ENCODE results near the gene RILPL1. TPM values are rescaled to one million over a fixed set of nuclear protein-coding genes. Genes with fewer than 3 reads are reported as not detected.

The RILPL1 gene
- total RNA-seq, 1 donor from 2014 or later = 39.5 TPM

- Mint-ChIP-seq H3K4me3 (ENCODE audit: unreplicated experiment) (no peak overlapping the region), H3K9me3 (ENCODE audit: low read depth) (no peaks in the 10 kb centered on the region), H3K27ac (ENCODE audit: unreplicated experiment) (peak overlapping the region; percentile 86), H3K27me3 (ENCODE audit: low read depth) (no peaks in the 10 kb centered on the region), H3K4me1 (ENCODE audit: low read depth) (peaks cover 22% of the 10 kb centered on the region), H3K36me3 (ENCODE audit: low read depth) (no peaks in the 10 kb centered on the region)
- DNase-seq (ENCODE audit: low spot score) = no peak
- TF ChIP-seq, protein P1, sequence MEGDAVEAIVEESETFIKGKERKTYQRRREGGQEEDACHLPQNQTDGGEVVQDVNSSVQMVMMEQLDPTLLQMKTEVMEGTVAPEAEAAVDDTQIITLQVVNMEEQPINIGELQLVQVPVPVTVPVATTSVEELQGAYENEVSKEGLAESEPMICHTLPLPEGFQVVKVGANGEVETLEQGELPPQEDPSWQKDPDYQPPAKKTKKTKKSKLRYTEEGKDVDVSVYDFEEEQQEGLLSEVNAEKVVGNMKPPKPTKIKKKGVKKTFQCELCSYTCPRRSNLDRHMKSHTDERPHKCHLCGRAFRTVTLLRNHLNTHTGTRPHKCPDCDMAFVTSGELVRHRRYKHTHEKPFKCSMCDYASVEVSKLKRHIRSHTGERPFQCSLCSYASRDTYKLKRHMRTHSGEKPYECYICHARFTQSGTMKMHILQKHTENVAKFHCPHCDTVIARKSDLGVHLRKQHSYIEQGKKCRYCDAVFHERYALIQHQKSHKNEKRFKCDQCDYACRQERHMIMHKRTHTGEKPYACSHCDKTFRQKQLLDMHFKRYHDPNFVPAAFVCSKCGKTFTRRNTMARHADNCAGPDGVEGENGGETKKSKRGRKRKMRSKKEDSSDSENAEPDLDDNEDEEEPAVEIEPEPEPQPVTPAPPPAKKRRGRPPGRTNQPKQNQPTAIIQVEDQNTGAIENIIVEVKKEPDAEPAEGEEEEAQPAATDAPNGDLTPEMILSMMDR (IDR thresholded peaks at IDR 0.05) = no peak
These were observed 87.2 kb downstream of the RILPL1 start for GRCh38 chr12:123446333-123446713.

DNA sequence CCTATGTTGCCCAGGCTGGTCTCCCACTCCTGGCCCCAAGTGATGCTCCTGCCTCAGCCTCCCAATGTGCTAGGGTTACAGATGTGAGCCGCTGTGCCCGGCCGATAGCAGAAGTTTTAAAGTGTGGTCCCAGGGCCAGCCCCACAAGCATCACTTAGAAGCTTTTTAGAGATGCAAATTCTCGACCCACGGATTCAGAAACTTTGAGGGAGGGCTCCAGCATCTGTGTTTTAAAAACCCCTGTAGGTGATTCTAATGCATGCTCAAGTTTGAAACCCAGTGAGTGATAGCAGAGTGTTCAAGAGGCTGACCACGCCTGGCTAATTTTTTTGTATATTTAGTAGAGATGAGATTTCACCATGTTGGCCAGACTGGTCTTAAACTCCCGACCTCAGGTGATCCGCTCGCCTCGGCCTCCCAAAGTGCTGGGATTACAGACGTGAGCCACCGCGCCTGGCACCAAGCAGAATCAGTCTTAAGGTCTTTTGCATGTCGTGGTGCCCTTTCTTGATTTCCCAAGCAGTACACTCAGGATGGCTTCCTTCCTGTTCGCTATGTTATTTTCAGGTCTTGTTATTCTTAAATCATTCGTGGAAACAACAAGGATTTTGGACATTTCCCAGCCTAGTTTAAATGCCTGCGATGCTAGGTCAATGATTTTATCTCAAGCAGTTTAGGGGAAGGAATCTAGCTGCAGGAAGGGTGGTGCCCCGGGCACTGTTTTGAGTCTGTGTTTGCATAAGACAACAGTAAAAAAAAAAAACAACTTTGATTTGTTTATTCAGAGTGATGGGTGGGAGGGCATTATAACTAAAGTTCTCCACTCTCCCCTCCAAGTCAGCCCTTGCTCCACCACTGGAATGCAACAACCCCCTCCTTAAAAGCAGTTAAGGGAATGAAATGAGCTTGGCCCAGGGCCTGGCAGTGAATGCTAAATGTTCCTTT is 87.9 kb downstream of the RILPL1 start:
- H3K4me3 Mint-ChIP-seq (ENCODE audit: unreplicated experiment) = no peak overlapping the region
- H3K27ac Mint-ChIP-seq (ENCODE audit: unreplicated experiment) = peak overlapping the region; percentile 86

DNA sequence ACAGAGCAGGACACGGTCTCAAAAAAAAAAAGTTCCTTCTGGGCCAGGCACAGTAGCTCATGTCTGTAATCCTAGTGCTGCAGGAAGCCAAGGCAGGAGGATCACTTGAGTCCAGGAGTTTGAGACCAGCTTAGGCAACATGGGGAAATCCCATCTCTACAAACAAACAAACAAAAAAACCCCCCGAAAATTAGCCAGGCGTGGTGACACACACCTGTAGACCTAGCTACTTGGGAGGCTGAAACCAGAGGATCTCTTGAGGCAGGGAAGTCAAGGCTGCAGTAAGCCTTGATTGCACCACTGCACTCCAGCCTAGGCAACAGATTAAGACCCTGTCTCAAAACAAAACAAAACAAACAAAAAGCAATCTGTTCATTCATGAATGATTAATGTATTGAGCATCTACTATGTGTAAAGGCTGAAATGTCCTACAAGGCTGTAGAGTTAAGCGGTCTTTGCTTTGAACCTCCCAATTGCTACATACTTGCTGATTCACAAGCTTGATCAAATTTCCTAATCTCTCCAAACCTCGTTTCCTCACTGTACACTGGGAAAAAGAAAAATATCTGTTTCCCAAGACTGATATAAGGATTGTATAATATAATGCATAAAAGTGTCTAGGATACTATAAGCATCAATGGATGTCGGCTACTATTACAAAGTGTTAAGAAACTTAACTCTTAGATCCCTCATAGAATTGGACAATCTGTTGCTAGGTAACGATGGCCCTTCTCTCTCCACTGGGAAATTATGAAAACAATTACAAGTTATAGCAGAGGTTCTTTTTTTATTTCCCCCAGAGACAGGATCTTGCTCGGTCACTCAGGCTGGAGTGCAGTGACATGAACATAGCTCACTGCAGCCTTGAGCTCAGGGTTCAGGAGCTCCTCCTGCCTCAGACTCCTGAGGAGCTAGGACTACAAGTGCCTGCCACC is 89.2 kb downstream of the RILPL1 start:
- no peak overlapping the region for H3K4me3 Mint-ChIP-seq (ENCODE audit: unreplicated experiment)
- H3K9me3 Mint-ChIP-seq (ENCODE audit: low read depth) = no peaks in the 10 kb centered on the region
- no peaks in the 10 kb centered on the region for H3K36me3 Mint-ChIP-seq (ENCODE audit: low read depth)
- TF ChIP-seq, protein P1 (IDR thresholded peaks at IDR 0.05) = no peak
- H3K4me1 Mint-ChIP-seq (ENCODE audit: low read depth) = peaks cover 22% of the 10 kb centered on the region
- DNase-seq (ENCODE audit: low spot score) = no peak
- H3K27me3 Mint-ChIP-seq (ENCODE audit: low read depth) = no peaks in the 10 kb centered on the region
- peak overlapping the region; percentile 59 for H3K27ac Mint-ChIP-seq (ENCODE audit: unreplicated experiment)

More for the DNA sequence above, 87.9 kb downstream of the RILPL1 start:
- no peaks in the 10 kb centered on the region for H3K36me3 Mint-ChIP-seq (ENCODE audit: low read depth)
- H3K4me1 Mint-ChIP-seq (ENCODE audit: low read depth) = peaks cover 22% of the 10 kb centered on the region
- no peak for DNase-seq (ENCODE audit: low spot score)
- H3K27me3 Mint-ChIP-seq (ENCODE audit: low read depth) = no peaks in the 10 kb centered on the region
- no peaks in the 10 kb centered on the region for H3K9me3 Mint-ChIP-seq (ENCODE audit: low read depth)
- TF ChIP-seq, protein P1 (IDR thresholded peaks at IDR 0.05) = no peak

GRCh38 chr12:123442774-123443173 is 90.7 kb downstream of the RILPL1 start:
- no peak for DNase-seq (ENCODE audit: low spot score)
- Mint-ChIP-seq H3K27ac (ENCODE audit: unreplicated experiment) (no peak overlapping the region), H3K27me3 (ENCODE audit: low read depth) (no peaks in the 10 kb centered on the region), H3K9me3 (ENCODE audit: low read depth) (no peaks in the 10 kb centered on the region), H3K4me3 (ENCODE audit: unreplicated experiment) (no peak overlapping the region), H3K4me1 (ENCODE audit: low read depth) (peaks cover 22% of the 10 kb centered on the region), H3K36me3 (ENCODE audit: low read depth) (no peaks in the 10 kb centered on the region)
- TF ChIP-seq, protein P1 (IDR thresholded peaks at IDR 0.05) = no peak
